Motor neuron (in vitro differentiated cells): ENCODE results near the gene DTX3L. TPM values are rescaled to one million over a fixed set of nuclear protein-coding genes. Genes with fewer than 3 reads are reported as not detected.

Source experiments
- ATAC-seq, 8 experiments: fragments of 200-7000 bp; cut with Tn5 transposase; replicated peaks in 6 of 8; 2 replicates each; pipeline ENCODE4 v1.8.0; 2021; ENCODE audit warnings: mild to moderate bottlenecking in 8 of 8, moderate library complexity in 8 of 8
- H3K27ac ChIP-seq, 2 donors: fragments of 250-450 bp; sonication (Bioruptor Pico); 2 replicates each; pipeline ENCODE4 v1.9.0; 2021; ENCODE audit warnings: antibody characterized with exemption in 2 of 2, mild to moderate bottlenecking in 2 of 2, moderate library complexity in 1 of 2
- H3K4me1 ChIP-seq, 2 donors: fragments of 250-450 bp; sonication (Bioruptor Pico); replicated peaks in 1 of 2; 2 replicates each; pipeline ENCODE4 v1.6.1; 2021; ENCODE audit warnings: antibody characterized with exemption in 2 of 2, mild to moderate bottlenecking in 2 of 2, moderate library complexity in 1 of 2
- H3K4me3 ChIP-seq, 5 donors: fragments of 250-450 bp; sonication (Bioruptor Pico); 2 replicates each; pipeline ENCODE4 v1.9.0; 2021; ENCODE audit warnings: antibody characterized with exemption in 5 of 5, mild to moderate bottlenecking in 5 of 5, moderate library complexity in 4 of 5
- WGBS, 10 experiments: fragments of 450-650 bp; shearing (Covaris generic); methylation state at CpG; one replicate each; pipeline ENCODE4 v1.0.0; 2022; 5-methylcytosine and 5-hydroxymethylcytosine counted together
- in situ Hi-C, 9 experiments: fragments of 400-800 bp; cut with MboI; loops; one replicate each; pipeline ENCODE4 v1.15.0; 2021; ENCODE audit warnings: low sequenced_read_pairs in 9 of 9, low pct_unique_long_range_greater_than_20kb in 2 of 9; ENCODE audit not compliant: unreplicated experiment in 9 of 9
- total RNA-seq, 8 experiments: library from RNA; unstranded; fragments of 300-600 nt; gene quantifications; 2 replicates each; pipeline versions ENCODE4 v1.2.3 to v1.2.4, GENCODE V29; 2022

DTX3L gene
- 10 to 100 TPM in 4 of 8 experiments, 1 to 10 TPM in 1, under 1 TPM in 3; 0.11 to 51.3 (median 7.2) TPM for total RNA-seq

- Histone ChIP-seq H3K27ac (peak within 1 kb of the TSS in 1 of 2 donors; percentile 64), H3K4me3 (peak within 1 kb of the TSS; percentile 9 to 44 (median 34)), H3K4me1 (peaks cover 0 to 6% of the 10 kb centered on the region in 2 donors)
- in situ Hi-C loops = loop anchor here in 1 of 9 experiments (10.0 kb wide), 1 partner anchor 110 kb away; no protein-coding TSS in a partner anchor
- 0 to 21% (median 10%) methylated on average over 2 to 6 of the region's 56 CpGs; no CpG with 5 or more reads in 5 of the 10 experiments for WGBS, 10 experiments
- ATAC-seq = peak; percentile 90 to 96 (median 93)
Observed at GRCh38 chr3:122564155-122564912, at the start of gene DTX3L, which contains the start of gene PARP9. DTX3L (plus strand) TSS chr3:122564338; CDS start chr3:122564427, 89 bp downstream. PARP9 (minus strand) TSS chr3:122564300; CDS start chr3:122559620, 4,680 bp downstream.

- 22 to 95% (median 44%) methylated on average over 2 to 14 of the region's 19 CpGs; no CpG with 5 or more reads in 4 of the 10 experiments for WGBS, 10 experiments
- peaks cover 6 to 15% of the 10 kb centered on the region in 2 donors for H3K4me1 ChIP-seq
- H3K27ac ChIP-seq = peak overlapping the region in 1 of 2 donors; percentile 93
- in situ Hi-C loops = no loop called here
- ATAC-seq = peak in 2 of 8 experiments; percentile 1 to 4
- H3K4me3 ChIP-seq = peak overlapping the region; percentile 59 to 93 (median 81)
Observed at GRCh38 chr3:122515020-122515468, 49.1 kb upstream of the DTX3L start.

GRCh38 chr3:122515870-122516269 lies 48.3 kb upstream of the DTX3L start:
- in situ Hi-C loops = no loop called here
- Histone ChIP-seq H3K4me3 (no peak overlapping the region), H3K4me1 (peaks cover 6 to 15% of the 10 kb centered on the region in 2 donors), H3K27ac (no peak overlapping the region)
- ATAC-seq = no peak
- WGBS, 10 experiments = 85 to 100% (median 100%) methylated on average over 1 to 3 of the region's 3 CpGs; no CpG with 5 or more reads in 1 of the 10 experiments

GRCh38 chr3:122516846-122517360 lies 47.2 kb upstream of the DTX3L start:
- no peak overlapping the region for H3K4me3 ChIP-seq
- ATAC-seq = no peak
- WGBS, 10 experiments = 77 to 100% (median 98%) methylated on average over 1 to 5 of the region's 6 CpGs
- in situ Hi-C loops = no loop called here
- peaks cover 6 to 15% of the 10 kb centered on the region in 2 donors for H3K4me1 ChIP-seq
- H3K27ac ChIP-seq = no peak overlapping the region

- H3K4me3 ChIP-seq = no peak overlapping the region
- H3K4me1 ChIP-seq = peaks cover 0 to 4% of the 10 kb centered on the region in 2 donors
- H3K27ac ChIP-seq = no peak overlapping the region
- in situ Hi-C loops = no loop called here
- peak in 3 of 8 experiments; percentile 6 to 38 (median 28) for ATAC-seq
Observed at GRCh38 chr3:122519693-122520092, 44.4 kb upstream of the DTX3L start.

- 76 to 100% (median 89%) methylated on average over 1 to 4 of the region's 4 CpGs; no CpG with 5 or more reads in 5 of the 10 experiments for WGBS, 10 experiments
- Histone ChIP-seq H3K4me3 (no peak overlapping the region), H3K4me1 (no peaks in the 10 kb centered on the region), H3K27ac (no peak overlapping the region)
- ATAC-seq = no peak
- in situ Hi-C loops = no loop called here
Observed at GRCh38 chr3:122520861-122521260, 43.3 kb upstream of the DTX3L start.

GRCh38 chr3:122523317-122523716 lies 40.8 kb upstream of the DTX3L start:
- 85 to 100% (median 93%) methylated on average over 3 to 11 of the region's 11 CpGs for WGBS, 10 experiments
- H3K27ac ChIP-seq = no peak overlapping the region
- H3K4me1 ChIP-seq = no peaks in the 10 kb centered on the region
- no peak overlapping the region for H3K4me3 ChIP-seq
- no peak for ATAC-seq
- in situ Hi-C loops = no loop called here

- Histone ChIP-seq H3K4me3 (no peak overlapping the region), H3K4me1 (no peaks in the 10 kb centered on the region), H3K27ac (no peak overlapping the region)
- 73 to 100% (median 86%) methylated on average over 1 to 2 of the region's 2 CpGs; no CpG with 5 or more reads in 3 of the 10 experiments for WGBS, 10 experiments
- in situ Hi-C loops = no loop called here
- no peak for ATAC-seq
Observed at GRCh38 chr3:122530164-122530563, 34.0 kb upstream of the DTX3L start.

- H3K4me3 ChIP-seq = no peak overlapping the region
- no peak for ATAC-seq
- 50 to 100% (median 79%) methylated on average over 1 to 2 of the region's 2 CpGs for WGBS, 10 experiments
- no peak overlapping the region for H3K27ac ChIP-seq
- in situ Hi-C loops = no loop called here
- no peaks in the 10 kb centered on the region for H3K4me1 ChIP-seq
Observed at GRCh38 chr3:122533480-122533879, 30.7 kb upstream of the DTX3L start.

GRCh38 chr3:122533931-122534334 lies 30.2 kb upstream of the DTX3L start:
- 22 to 100% (median 60%) methylated on average over 1 of the region's 1 CpG; no CpG with 5 or more reads in 3 of the 10 experiments for WGBS, 10 experiments
- ATAC-seq = peak in 6 of 8 experiments; percentile 43 to 99 (median 82)
- in situ Hi-C loops = no loop called here

GRCh38 chr3:122535964-122536631 lies 28.0 kb upstream of the DTX3L start:
- Histone ChIP-seq H3K27ac (no peak overlapping the region), H3K4me3 (no peak overlapping the region), H3K4me1 (no peaks in the 10 kb centered on the region)
- ATAC-seq = peak in 3 of 8 experiments; percentile 49 to 82 (median 58)
- WGBS, 10 experiments = 47 to 93% (median 77%) methylated on average over 2 to 6 of the region's 6 CpGs
- in situ Hi-C loops = no loop called here

More at GRCh38 chr3:122533931-122534334, 30.2 kb upstream of the DTX3L start:
- Histone ChIP-seq H3K4me3 (no peak overlapping the region), H3K27ac (no peak overlapping the region), H3K4me1 (no peaks in the 10 kb centered on the region)

GRCh38 chr3:122536632-122537001 lies 27.5 kb upstream of the DTX3L start:
- Histone ChIP-seq H3K4me1 (no peaks in the 10 kb centered on the region), H3K27ac (no peak overlapping the region), H3K4me3 (no peak overlapping the region)
- WGBS, 10 experiments = 49 to 66% (median 54%) methylated on average over 1 to 3 of the region's 3 CpGs; no CpG with 5 or more reads in 2 of the 10 experiments
- peak in 1 of 8 experiments; percentile 57 for ATAC-seq
- in situ Hi-C loops = no loop called here

- WGBS, 10 experiments = 50 to 96% (median 90%) methylated on average over 1 to 7 of the region's 7 CpGs
- in situ Hi-C loops = no loop called here
- Histone ChIP-seq H3K27ac (no peak overlapping the region), H3K4me3 (no peak overlapping the region), H3K4me1 (no peaks in the 10 kb centered on the region)
- ATAC-seq = no peak
Observed at GRCh38 chr3:122538956-122539490, 25.1 kb upstream of the DTX3L start.
